Loucy (cell line): Measurements from ENCODE around the gene LONP2.
A peak's percentile ranks its signal among the peaks of the same experiment; 100 is the strongest.

Source experiments
- H2AFZ ChIP-seq: fragments of 200-600 bp; sonication (generic); 2 replicates; pipeline ENCODE4 v1.6.0; 2016; ENCODE audit warnings: antibody characterized with exemption, mild to moderate bottlenecking, low read length, moderate library complexity
- H3F3A ChIP-seq: fragments of 200-600 bp; 2 replicates; pipeline ENCODE4 v1.6.0; 2016; ENCODE audit warnings: antibody characterized with exemption, low read depth, mild to moderate bottlenecking
- H3K27me3 ChIP-seq: fragments of 200-600 bp; sonication (generic); 2 replicates; pipeline ENCODE4 v1.6.1; 2014; ENCODE audit warnings: low read length, mild to moderate bottlenecking; ENCODE audit not compliant: insufficient read depth, poor library complexity, severe bottlenecking
- H3K36me3 ChIP-seq: fragments of 200-600 bp; sonication (generic); 2 replicates; pipeline ENCODE4 v1.6.1; 2016; ENCODE audit warnings: low read length; ENCODE audit not compliant: insufficient read depth
- H3K4me1 ChIP-seq: fragments of 200-600 bp; sonication (generic); 2 replicates; pipeline ENCODE4 v1.5.1; 2014; ENCODE audit warnings: low read length, mild to moderate bottlenecking; ENCODE audit not compliant: insufficient read depth, poor library complexity, severe bottlenecking
- H3K4me2 ChIP-seq: fragments of 200-600 bp; sonication (generic); 2 replicates; pipeline ENCODE4 v1.6.0; 2014; ENCODE audit warnings: antibody characterized with exemption, low read length, low read depth, mild to moderate bottlenecking; ENCODE audit not compliant: poor library complexity, severe bottlenecking
- H3K4me3 ChIP-seq: fragments of 200-600 bp; sonication (generic); 2 replicates; pipeline ENCODE4 v1.5.1; 2014; ENCODE audit warnings: low read length, mild to moderate bottlenecking, mixed read lengths; ENCODE audit not compliant: poor library complexity, severe bottlenecking
- H3K79me2 ChIP-seq: fragments of 200-600 bp; sonication (generic); 2 replicates; pipeline ENCODE4 v1.6.1; 2014; ENCODE audit warnings: low read length; ENCODE audit not compliant: insufficient read depth
- H3K9ac ChIP-seq: fragments of 200-600 bp; sonication (generic); 2 replicates; pipeline ENCODE4 v1.6.0; 2014; ENCODE audit warnings: mild to moderate bottlenecking, low read depth, low read length, moderate library complexity; ENCODE audit not compliant: poor library complexity, severe bottlenecking
- H3K9me2 ChIP-seq: fragments of 200-600 bp; sonication (generic); replicated peaks from 2 replicates; pipeline ENCODE4 v1.6.1; 2016; ENCODE audit warnings: low read depth, low read length, mixed read lengths
- H3K9me3 ChIP-seq: fragments of 200-600 bp; sonication (generic); 2 replicates; pipeline ENCODE4 v1.6.1; 2014; ENCODE audit warnings: mild to moderate bottlenecking, antibody characterized with exemption, low read length, low read depth; ENCODE audit not compliant: insufficient read depth
- H4K20me1 ChIP-seq: fragments of 200-600 bp; sonication (generic); 2 replicates; pipeline ENCODE4 v1.6.0; 2014; ENCODE audit warnings: antibody characterized with exemption, low read length, mild to moderate bottlenecking; ENCODE audit not compliant: insufficient read depth, poor library complexity, severe bottlenecking
- EZH2phosphoT487 ChIP-seq: fragments of 200-600 bp; IDR thresholded peaks from 2 replicates; pipeline ENCODE4 v1.6.1; 2018; ENCODE audit warnings: antibody characterized with exemption, mild to moderate bottlenecking, moderate library complexity, borderline replicate concordance
- TF ChIP-seq, protein P1 (sequence below): fragments of 200-600 bp; sonication (generic); conservative IDR thresholded peaks from 2 replicates; pipeline ENCODE4 v1.5.1; 2014; ENCODE audit warnings: mild to moderate bottlenecking, antibody characterized with exemption, low read length

LONP2 gene

DNA sequence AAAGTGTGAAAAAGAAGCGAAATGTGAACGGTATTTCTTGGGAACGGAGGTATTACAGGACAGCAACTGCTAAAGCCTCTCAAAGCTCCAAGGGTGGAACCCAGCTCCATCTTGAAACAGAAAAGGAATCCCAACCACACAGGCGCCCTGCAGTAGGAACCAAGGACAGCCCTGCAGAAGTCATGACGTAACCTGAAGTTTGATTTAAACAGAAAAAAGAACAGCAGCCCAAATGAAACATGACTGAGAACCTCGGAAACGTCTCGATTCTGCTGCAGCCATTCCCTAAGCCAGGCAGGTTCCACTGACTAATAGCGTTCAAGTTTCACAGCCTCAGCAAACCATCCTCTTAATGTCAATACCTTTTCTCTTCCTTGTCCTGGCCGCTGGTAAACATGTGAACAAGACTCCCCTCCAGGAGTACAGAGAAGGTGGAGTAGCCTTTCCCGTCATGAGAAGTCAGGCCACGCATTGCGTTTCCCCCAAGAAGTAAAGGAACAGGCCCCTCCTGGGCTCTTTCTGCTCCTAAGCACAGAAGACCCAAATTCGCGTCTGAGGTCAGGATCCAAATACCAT, 121.0 kb downstream of the LONP2 start:
- peaks cover 96% of the 10 kb centered on the region for H4K20me1 ChIP-seq
- H3K9me2 ChIP-seq: no peaks in the 10 kb centered on the region
- H3K27me3 ChIP-seq: no peaks in the 10 kb centered on the region
- TF ChIP-seq EZH2phosphoT487: no peak
- TF ChIP-seq, protein P1, sequence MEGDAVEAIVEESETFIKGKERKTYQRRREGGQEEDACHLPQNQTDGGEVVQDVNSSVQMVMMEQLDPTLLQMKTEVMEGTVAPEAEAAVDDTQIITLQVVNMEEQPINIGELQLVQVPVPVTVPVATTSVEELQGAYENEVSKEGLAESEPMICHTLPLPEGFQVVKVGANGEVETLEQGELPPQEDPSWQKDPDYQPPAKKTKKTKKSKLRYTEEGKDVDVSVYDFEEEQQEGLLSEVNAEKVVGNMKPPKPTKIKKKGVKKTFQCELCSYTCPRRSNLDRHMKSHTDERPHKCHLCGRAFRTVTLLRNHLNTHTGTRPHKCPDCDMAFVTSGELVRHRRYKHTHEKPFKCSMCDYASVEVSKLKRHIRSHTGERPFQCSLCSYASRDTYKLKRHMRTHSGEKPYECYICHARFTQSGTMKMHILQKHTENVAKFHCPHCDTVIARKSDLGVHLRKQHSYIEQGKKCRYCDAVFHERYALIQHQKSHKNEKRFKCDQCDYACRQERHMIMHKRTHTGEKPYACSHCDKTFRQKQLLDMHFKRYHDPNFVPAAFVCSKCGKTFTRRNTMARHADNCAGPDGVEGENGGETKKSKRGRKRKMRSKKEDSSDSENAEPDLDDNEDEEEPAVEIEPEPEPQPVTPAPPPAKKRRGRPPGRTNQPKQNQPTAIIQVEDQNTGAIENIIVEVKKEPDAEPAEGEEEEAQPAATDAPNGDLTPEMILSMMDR: no peak
- peaks cover 28% of the 10 kb centered on the region for H3K4me1 ChIP-seq
- H3F3A ChIP-seq: no peaks in the 10 kb centered on the region
- peak overlapping the region; percentile 9 for H3K4me2 ChIP-seq
- no peak overlapping the region for H3K4me3 ChIP-seq
- H3K9me3 ChIP-seq: no peaks in the 10 kb centered on the region
- H3K9ac ChIP-seq: no peak overlapping the region
- peaks cover 10% of the 10 kb centered on the region; the same call in 1 of the 2 replicates for H3K36me3 ChIP-seq
- H2AFZ ChIP-seq: no peak overlapping the region
- H3K79me2 ChIP-seq: peaks cover 99% of the 10 kb centered on the region

DNA sequence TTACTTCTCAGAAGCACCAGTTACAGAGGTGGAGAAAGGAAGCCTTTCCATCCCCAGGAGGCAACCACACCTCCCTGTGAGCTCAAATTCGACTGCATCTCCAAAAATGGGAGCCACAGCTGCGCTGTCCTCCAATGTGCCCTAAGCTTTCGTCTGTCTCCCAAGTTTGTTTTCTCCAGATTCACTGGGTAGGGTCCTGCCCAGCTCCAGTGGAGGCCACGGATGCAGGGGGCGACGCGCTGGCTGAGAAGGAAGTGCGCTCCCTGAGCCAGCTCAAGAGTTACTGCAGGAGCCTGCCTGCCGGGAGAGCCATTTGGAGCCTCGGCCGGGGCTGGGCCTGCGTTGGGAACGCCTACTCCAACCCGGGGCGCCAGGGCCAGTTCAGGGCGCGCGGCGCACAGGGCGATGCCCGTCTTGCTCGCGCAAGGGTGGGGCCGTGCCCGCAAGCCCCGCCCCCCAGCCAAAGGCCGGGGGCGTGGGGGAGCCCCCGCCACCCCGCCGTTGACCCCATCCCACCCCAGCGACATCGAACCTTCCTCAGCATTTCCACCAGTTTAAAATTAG, 121.6 kb downstream of the LONP2 start:
- H3K9ac ChIP-seq: peak overlapping the region; percentile 54
- H3K27me3 ChIP-seq: no peaks in the 10 kb centered on the region
- H2AFZ ChIP-seq: no peak overlapping the region
- no peaks in the 10 kb centered on the region for H3K9me2 ChIP-seq
- H3K4me1 ChIP-seq: peaks cover 28% of the 10 kb centered on the region
- H3K79me2 ChIP-seq: peaks cover 99% of the 10 kb centered on the region
- TF ChIP-seq, protein P1: no peak
- no peak for TF ChIP-seq EZH2phosphoT487
- H3K9me3 ChIP-seq: no peaks in the 10 kb centered on the region
- peaks cover 10% of the 10 kb centered on the region; the same call in 1 of the 2 replicates for H3K36me3 ChIP-seq
- H4K20me1 ChIP-seq: peaks cover 96% of the 10 kb centered on the region
- peak overlapping the region; percentile 69 for H3K4me3 ChIP-seq
- H3K4me2 ChIP-seq: peak overlapping the region; percentile 77
- no peaks in the 10 kb centered on the region for H3F3A ChIP-seq

DNA sequence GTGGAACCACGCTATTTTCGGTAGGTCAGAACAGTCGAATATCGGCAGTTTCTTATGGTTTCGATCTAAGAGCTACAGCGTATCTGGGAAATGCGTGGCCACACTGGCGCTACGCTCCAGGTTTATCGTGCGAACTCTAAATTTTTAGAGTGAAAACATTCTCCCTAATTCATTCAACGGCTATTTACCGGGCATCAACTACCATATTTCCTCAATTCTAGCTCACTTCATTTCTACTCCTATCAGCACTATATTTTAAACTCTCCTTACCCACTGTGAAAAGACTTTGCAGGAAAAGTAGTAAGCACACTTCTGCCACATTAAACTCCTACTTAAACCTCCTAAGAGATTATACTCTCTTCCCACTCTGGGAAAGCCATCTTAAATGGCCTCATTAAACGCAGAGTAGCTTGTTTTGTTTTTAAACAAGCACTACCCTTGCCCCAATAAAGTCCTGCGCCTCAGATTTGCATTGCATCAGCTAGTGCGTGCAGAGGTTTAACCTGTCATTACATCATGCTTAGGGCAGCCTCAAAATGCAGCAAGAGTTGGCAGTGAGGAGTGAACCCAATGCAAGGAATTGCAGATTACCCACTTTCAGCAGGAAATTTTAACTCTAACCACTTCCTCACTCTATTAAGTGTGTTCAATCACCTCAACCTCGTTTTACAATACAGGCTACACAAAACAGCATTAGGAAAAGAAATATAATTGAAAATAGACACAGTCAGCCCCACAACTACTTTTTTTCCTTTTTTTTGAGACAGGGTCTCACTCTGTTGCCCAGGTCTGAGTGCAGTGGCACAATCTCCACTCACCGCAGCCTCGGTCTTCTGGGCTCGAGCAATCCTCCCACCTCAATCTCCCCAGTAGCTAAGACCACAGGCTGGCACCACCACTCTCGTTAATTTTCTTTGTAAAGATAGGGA, 122.3 kb downstream of the LONP2 start:
- H3K36me3 ChIP-seq: peaks cover 8% of the 10 kb centered on the region; the same call in 1 of the 2 replicates
- H2AFZ ChIP-seq: no peak overlapping the region
- H3K9ac ChIP-seq: peak overlapping the region; percentile 54
- no peaks in the 10 kb centered on the region for H3F3A ChIP-seq
- peaks cover 24% of the 10 kb centered on the region for H3K4me1 ChIP-seq
- peak overlapping the region; percentile 69 for H3K4me3 ChIP-seq
- H3K4me2 ChIP-seq: peak overlapping the region; percentile 77
- H3K27me3 ChIP-seq: no peaks in the 10 kb centered on the region
- no peaks in the 10 kb centered on the region for H3K9me3 ChIP-seq
- H3K9me2 ChIP-seq: no peaks in the 10 kb centered on the region
- TF ChIP-seq EZH2phosphoT487: no peak
- TF ChIP-seq, protein P1: no peak
- H4K20me1 ChIP-seq: peaks cover 96% of the 10 kb centered on the region
- H3K79me2 ChIP-seq: peaks cover 99% of the 10 kb centered on the region
